ENCODE data around the gene HDAC8. TPM values are rescaled to one million over a fixed set of nuclear protein-coding genes. Genes with fewer than 3 reads are reported as not detected.
A peak's percentile ranks its signal among the peaks of the same experiment; 100 is the strongest.

Gene HDAC8
- total RNA-seq, 1 donor from 2014 or later: 22.3 TPM

- H3K27me3 ChIP-seq (ENCODE audit: control insufficient read depth, insufficient read depth, low read length): peaks cover 71% of the 10 kb centered on the region
- TF ChIP-seq CTCF (IDR thresholded peaks at IDR 0.05; ENCODE audit: insufficient read depth, low read length, poor library complexity, severe bottlenecking): no peak
- no peak for DNase-seq (ENCODE audit: low read depth)
- H3K4me3 ChIP-seq (ENCODE audit: low read depth, low read length): no peak overlapping the region
- no peaks in the 10 kb centered on the region for H3K36me3 ChIP-seq (ENCODE audit: control insufficient read depth, insufficient read depth, low read length)
Observed at GRCh38 chrX:72307646-72308051, 265.0 kb downstream of the HDAC8 start.

- no peaks in the 10 kb centered on the region for H3K36me3 ChIP-seq (ENCODE audit: control insufficient read depth, insufficient read depth, low read length)
- peaks cover 73% of the 10 kb centered on the region for H3K27me3 ChIP-seq (ENCODE audit: control insufficient read depth, insufficient read depth, low read length)
- DNase-seq (ENCODE audit: low read depth): peak; percentile 28
- peak overlapping the region; percentile 40 for H3K4me3 ChIP-seq (ENCODE audit: low read depth, low read length)
- TF ChIP-seq CTCF (IDR thresholded peaks at IDR 0.05; ENCODE audit: insufficient read depth, low read length, poor library complexity, severe bottlenecking): no peak
Observed at GRCh38 chrX:72306851-72307645, 265.6 kb downstream of the HDAC8 start.

- H3K36me3 ChIP-seq (ENCODE audit: control insufficient read depth, insufficient read depth, low read length): no peaks in the 10 kb centered on the region
- H3K27me3 ChIP-seq (ENCODE audit: control insufficient read depth, insufficient read depth, low read length): peaks cover 78% of the 10 kb centered on the region
- TF ChIP-seq CTCF (IDR thresholded peaks at IDR 0.05; ENCODE audit: insufficient read depth, low read length, poor library complexity, severe bottlenecking): no peak
- peak overlapping the region; percentile 40 for H3K4me3 ChIP-seq (ENCODE audit: low read depth, low read length)
- DNase-seq (ENCODE audit: low read depth): no peak
Observed at GRCh38 chrX:72306085-72306801, 266.4 kb downstream of the HDAC8 start.

GRCh38 chrX:72305286-72306084 is 267.2 kb downstream of the HDAC8 start, which contains the start of gene CITED1:
TSS of gene CITED1 (minus strand) at chrX:72305914. CDS start at chrX:72302869, 3,045 bp downstream.
- Histone ChIP-seq H3K4me3 (ENCODE audit: low read depth, low read length) (peak within 1 kb of the TSS; percentile 40), H3K27me3 (ENCODE audit: control insufficient read depth, insufficient read depth, low read length) (peaks cover 84% of the 10 kb centered on the region), H3K36me3 (ENCODE audit: control insufficient read depth, insufficient read depth, low read length) (no peaks in the 10 kb centered on the region)
- DNase-seq (ENCODE audit: low read depth): no peak
- no peak for TF ChIP-seq CTCF (IDR thresholded peaks at IDR 0.05; ENCODE audit: insufficient read depth, low read length, poor library complexity, severe bottlenecking)

- Histone ChIP-seq H3K4me3 (ENCODE audit: low read depth, low read length) (no peak overlapping the region), H3K27me3 (ENCODE audit: control insufficient read depth, insufficient read depth, low read length) (peaks cover 83% of the 10 kb centered on the region), H3K36me3 (ENCODE audit: control insufficient read depth, insufficient read depth, low read length) (no peaks in the 10 kb centered on the region)
- no peak for TF ChIP-seq CTCF (IDR thresholded peaks at IDR 0.05; ENCODE audit: insufficient read depth, low read length, poor library complexity, severe bottlenecking)
- no peak for DNase-seq (ENCODE audit: low read depth)
Observed at GRCh38 chrX:72304877-72305276, 267.8 kb downstream of the HDAC8 start.

All from kidney epithelial cell (primary cell).